GM23338 (cell line): Measurements from ENCODE around the gene HPD.

Experiments
- CREB1 ChIP-seq: fragments of 250-450 bp; sonication (Bioruptor Pico); IDR thresholded peaks from 2 replicates; pipeline ENCODE4 v1.5.0; 2020; ENCODE audit warnings: low read depth, mild to moderate bottlenecking, moderate library complexity
- CTCF ChIP-seq, 2 experiments: fragments of 200-600 bp in 1 of 2; sonication (generic) in 1 of 2; conservative IDR thresholded peaks; 2 replicates each; pipeline versions ENCODE4 v1.5.1 to v1.6.1; 2016 to 2017; ENCODE audit warnings: antibody characterized with exemption in 2 of 2, low read depth in 2 of 2, mild to moderate bottlenecking in 2 of 2, moderate library complexity in 1 of 2
- EZH2 ChIP-seq: fragments of 200-600 bp; sonication (generic); IDR thresholded peaks from one replicate; pipeline ENCODE4 v1.8.0; 2017; ENCODE audit warnings: antibody characterized with exemption, mild to moderate bottlenecking, low read depth; ENCODE audit not compliant: unreplicated experiment
- EZH2phosphoT487 ChIP-seq: fragments of 200-600 bp; sonication (generic); IDR thresholded peaks from one replicate; pipeline ENCODE4 v1.8.1; 2018; ENCODE audit warnings: antibody characterized with exemption; ENCODE audit not compliant: unreplicated experiment
- JUNB ChIP-seq: IDR thresholded peaks from one replicate; pipeline ENCODE4 v1.6.1; 2016; ENCODE audit warnings: antibody characterized with exemption; ENCODE audit not compliant: unreplicated experiment
- POLR2AphosphoS5 ChIP-seq: IDR thresholded peaks from 2 replicates; pipeline ENCODE4 v1.6.1; 2016; ENCODE audit warnings: antibody characterized with exemption, low read depth
- STAT1 ChIP-seq: IDR thresholded peaks from one replicate; pipeline ENCODE4 v1.6.1; 2016; ENCODE audit warnings: antibody characterized with exemption; ENCODE audit not compliant: unreplicated experiment
- ZNF331 ChIP-seq: fragments of 250-450 bp; sonication (Bioruptor Pico); IDR thresholded peaks from 2 replicates; pipeline ENCODE4 v1.5.0; 2020; ENCODE audit warnings: low read depth, mild to moderate bottlenecking, moderate library complexity
- TF ChIP-seq, protein P1 (sequence below): IDR thresholded peaks from one replicate; pipeline ENCODE4 v1.6.1; 2018; ENCODE audit warnings: antibody characterized with exemption; ENCODE audit not compliant: unreplicated experiment

- no peak for TF ChIP-seq CTCF (conservative IDR thresholded peaks at IDR 0.05; ENCODE audit: low read depth in 2 of 2)
- no peak for TF ChIP-seq EZH2
- no peak for TF ChIP-seq POLR2AphosphoS5
- no peak for TF ChIP-seq CREB1 (CRISPR knock-in tag)
- no peak for TF ChIP-seq EZH2phosphoT487
- no peak for TF ChIP-seq ZNF331 (CRISPR knock-in tag)
- TF ChIP-seq JUNB: no peak
- TF ChIP-seq STAT1: no peak
- TF ChIP-seq, protein P1, sequence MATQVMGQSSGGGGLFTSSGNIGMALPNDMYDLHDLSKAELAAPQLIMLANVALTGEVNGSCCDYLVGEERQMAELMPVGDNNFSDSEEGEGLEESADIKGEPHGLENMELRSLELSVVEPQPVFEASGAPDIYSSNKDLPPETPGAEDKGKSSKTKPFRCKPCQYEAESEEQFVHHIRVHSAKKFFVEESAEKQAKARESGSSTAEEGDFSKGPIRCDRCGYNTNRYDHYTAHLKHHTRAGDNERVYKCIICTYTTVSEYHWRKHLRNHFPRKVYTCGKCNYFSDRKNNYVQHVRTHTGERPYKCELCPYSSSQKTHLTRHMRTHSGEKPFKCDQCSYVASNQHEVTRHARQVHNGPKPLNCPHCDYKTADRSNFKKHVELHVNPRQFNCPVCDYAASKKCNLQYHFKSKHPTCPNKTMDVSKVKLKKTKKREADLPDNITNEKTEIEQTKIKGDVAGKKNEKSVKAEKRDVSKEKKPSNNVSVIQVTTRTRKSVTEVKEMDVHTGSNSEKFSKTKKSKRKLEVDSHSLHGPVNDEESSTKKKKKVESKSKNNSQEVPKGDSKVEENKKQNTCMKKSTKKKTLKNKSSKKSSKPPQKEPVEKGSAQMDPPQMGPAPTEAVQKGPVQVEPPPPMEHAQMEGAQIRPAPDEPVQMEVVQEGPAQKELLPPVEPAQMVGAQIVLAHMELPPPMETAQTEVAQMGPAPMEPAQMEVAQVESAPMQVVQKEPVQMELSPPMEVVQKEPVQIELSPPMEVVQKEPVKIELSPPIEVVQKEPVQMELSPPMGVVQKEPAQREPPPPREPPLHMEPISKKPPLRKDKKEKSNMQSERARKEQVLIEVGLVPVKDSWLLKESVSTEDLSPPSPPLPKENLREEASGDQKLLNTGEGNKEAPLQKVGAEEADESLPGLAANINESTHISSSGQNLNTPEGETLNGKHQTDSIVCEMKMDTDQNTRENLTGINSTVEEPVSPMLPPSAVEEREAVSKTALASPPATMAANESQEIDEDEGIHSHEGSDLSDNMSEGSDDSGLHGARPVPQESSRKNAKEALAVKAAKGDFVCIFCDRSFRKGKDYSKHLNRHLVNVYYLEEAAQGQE: no peak
Measured at GRCh38 chr12:121806009-121806545, 52.6 kb downstream of the HPD start.
